ENCODE results near the gene RPAP3. TPM values are rescaled to one million over a fixed set of nuclear protein-coding genes. Genes with fewer than 3 reads are reported as not detected.

RPAP3 gene
- total and polyA plus RNA-seq, 9 of the 15 experiments (the other 6 are each of a cell fraction or from before 2014, with no cell fraction given), result 40.0 to 92.1 (median 54.1) TPM

DNA sequence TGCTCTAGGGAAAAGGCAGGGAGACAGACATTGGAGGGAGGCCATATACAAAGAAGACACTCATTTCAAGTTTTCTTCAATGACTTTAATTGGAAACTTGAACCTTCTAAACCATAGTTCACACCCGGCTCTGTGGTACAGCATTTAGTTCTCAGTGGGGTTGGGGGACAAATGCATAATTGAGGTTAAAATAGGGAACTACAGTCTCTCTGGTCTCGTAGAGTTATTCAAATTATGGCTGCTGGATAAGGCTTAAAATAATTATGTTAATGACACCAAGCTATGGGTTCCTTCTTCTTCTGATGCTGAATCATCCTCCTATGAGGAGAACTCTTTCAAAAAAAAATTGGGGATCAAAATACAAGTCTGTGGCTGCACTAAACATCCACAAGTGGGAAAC, 3.8 kb upstream of the RPAP3 start:
- POLR2A ChIA-PET, result interaction anchor here (1.4 kb wide), 1 partner anchor 31 kb away, joined by 4 read pairs; no protein-coding TSS in a partner anchor
- peaks cover 6 to 30% of the 10 kb centered on the region in 2 experiments for H3K4me1 ChIP-seq (replicated peaks in 1 of 2; ENCODE audit: control insufficient read depth in 2 of 2, insufficient read depth in 2 of 2, low read length in 2 of 2)
- H2AFZ ChIP-seq (ENCODE audit: low read depth, low read length), result no peak overlapping the region
- no peaks in the 10 kb centered on the region for H3K27me3 ChIP-seq (ENCODE audit: control insufficient read depth in 2 of 2, insufficient read depth in 2 of 2, low read length in 2 of 2)
- DNase-seq (ENCODE audit: extremely low read depth in 1 of 4, low spot score in 3 of 4), result no peak
- no peak overlapping the region for H3K9ac ChIP-seq (ENCODE audit: insufficient read depth in 1 of 2, low read depth in 2 of 2, low read length in 2 of 2)
- intact Hi-C loops (cut with micrococcal nuclease) (loop anchor here (10.0 kb wide), 1 partner anchor 455 kb away; no protein-coding TSS in a partner anchor), in situ Hi-C loops (cut with MboI) (loop anchor here (5.0 to 10.0 kb wide), 4 partner anchors 65 to 468 kb away; partner anchors contain the start of gene SLC48A1)
- no peaks in the 10 kb centered on the region for H3K9me1 ChIP-seq (ENCODE audit: control insufficient read depth, insufficient read depth, low read length)
- 37% methylated on average over 2 of the region's 2 CpGs for WGBS (ENCODE audit: insufficient coverage, low coverage, missing lambda C conversion rate)
- CTCF ChIA-PET (ENCODE audit: low intra/inter-chr PET ratio), result no interaction called here
- no peak overlapping the region for H3K4me2 ChIP-seq (ENCODE audit: insufficient read depth, low read length)
- no peaks in the 10 kb centered on the region for H3K36me3 ChIP-seq (ENCODE audit: control insufficient read depth, insufficient read depth, low read length)
- peaks cover 35% of the 10 kb centered on the region for H3K79me2 ChIP-seq (ENCODE audit: control insufficient read depth, insufficient read depth, low read length)
- no peak overlapping the region for H3K4me3 ChIP-seq
- no peak for FAIRE-seq
- H4K20me1 ChIP-seq (replicated peaks; ENCODE audit: control insufficient read depth, insufficient read depth, low read length), result no peaks in the 10 kb centered on the region
- H3K27ac ChIP-seq (ENCODE audit: extremely low read depth, low read depth, low read length), result no peak overlapping the region
- no peaks in the 10 kb centered on the region for H3K9me3 ChIP-seq (replicated peaks; ENCODE audit: control insufficient read depth, insufficient read depth, low read depth, low read length)
- no peak for ATAC-seq
- no TSS peak for BruUV-seq (replicated peaks)
- TF ChIP-seq FOXJ2 (tag; IDR thresholded peaks at IDR 0.05), result no peak
- 0 out of 2 replicates have a peak, but pooled peaks have one; percentile 31 for TF ChIP-seq NFE2 (IDR thresholded peaks at IDR 0.05; ENCODE audit: low read depth)
- TF ChIP-seq GTF2F1 (IDR thresholded peaks at IDR 0.05; ENCODE audit: low read depth, low read length), result no peak
- TF ChIP-seq, protein P1, sequence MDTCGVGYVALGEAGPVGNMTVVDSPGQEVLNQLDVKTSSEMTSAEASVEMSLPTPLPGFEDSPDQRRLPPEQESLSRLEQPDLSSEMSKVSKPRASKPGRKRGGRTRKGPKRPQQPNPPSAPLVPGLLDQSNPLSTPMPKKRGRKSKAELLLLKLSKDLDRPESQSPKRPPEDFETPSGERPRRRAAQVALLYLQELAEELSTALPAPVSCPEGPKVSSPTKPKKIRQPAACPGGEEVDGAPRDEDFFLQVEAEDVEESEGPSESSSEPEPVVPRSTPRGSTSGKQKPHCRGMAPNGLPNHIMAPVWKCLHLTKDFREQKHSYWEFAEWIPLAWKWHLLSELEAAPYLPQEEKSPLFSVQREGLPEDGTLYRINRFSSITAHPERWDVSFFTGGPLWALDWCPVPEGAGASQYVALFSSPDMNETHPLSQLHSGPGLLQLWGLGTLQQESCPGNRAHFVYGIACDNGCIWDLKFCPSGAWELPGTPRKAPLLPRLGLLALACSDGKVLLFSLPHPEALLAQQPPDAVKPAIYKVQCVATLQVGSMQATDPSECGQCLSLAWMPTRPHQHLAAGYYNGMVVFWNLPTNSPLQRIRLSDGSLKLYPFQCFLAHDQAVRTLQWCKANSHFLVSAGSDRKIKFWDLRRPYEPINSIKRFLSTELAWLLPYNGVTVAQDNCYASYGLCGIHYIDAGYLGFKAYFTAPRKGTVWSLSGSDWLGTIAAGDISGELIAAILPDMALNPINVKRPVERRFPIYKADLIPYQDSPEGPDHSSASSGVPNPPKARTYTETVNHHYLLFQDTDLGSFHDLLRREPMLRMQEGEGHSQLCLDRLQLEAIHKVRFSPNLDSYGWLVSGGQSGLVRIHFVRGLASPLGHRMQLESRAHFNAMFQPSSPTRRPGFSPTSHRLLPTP (IDR thresholded peaks at IDR 0.05; ENCODE audit: borderline replicate concordance, extremely low read depth, insufficient read length), result no peak
- TF ChIP-seq, protein P2, sequence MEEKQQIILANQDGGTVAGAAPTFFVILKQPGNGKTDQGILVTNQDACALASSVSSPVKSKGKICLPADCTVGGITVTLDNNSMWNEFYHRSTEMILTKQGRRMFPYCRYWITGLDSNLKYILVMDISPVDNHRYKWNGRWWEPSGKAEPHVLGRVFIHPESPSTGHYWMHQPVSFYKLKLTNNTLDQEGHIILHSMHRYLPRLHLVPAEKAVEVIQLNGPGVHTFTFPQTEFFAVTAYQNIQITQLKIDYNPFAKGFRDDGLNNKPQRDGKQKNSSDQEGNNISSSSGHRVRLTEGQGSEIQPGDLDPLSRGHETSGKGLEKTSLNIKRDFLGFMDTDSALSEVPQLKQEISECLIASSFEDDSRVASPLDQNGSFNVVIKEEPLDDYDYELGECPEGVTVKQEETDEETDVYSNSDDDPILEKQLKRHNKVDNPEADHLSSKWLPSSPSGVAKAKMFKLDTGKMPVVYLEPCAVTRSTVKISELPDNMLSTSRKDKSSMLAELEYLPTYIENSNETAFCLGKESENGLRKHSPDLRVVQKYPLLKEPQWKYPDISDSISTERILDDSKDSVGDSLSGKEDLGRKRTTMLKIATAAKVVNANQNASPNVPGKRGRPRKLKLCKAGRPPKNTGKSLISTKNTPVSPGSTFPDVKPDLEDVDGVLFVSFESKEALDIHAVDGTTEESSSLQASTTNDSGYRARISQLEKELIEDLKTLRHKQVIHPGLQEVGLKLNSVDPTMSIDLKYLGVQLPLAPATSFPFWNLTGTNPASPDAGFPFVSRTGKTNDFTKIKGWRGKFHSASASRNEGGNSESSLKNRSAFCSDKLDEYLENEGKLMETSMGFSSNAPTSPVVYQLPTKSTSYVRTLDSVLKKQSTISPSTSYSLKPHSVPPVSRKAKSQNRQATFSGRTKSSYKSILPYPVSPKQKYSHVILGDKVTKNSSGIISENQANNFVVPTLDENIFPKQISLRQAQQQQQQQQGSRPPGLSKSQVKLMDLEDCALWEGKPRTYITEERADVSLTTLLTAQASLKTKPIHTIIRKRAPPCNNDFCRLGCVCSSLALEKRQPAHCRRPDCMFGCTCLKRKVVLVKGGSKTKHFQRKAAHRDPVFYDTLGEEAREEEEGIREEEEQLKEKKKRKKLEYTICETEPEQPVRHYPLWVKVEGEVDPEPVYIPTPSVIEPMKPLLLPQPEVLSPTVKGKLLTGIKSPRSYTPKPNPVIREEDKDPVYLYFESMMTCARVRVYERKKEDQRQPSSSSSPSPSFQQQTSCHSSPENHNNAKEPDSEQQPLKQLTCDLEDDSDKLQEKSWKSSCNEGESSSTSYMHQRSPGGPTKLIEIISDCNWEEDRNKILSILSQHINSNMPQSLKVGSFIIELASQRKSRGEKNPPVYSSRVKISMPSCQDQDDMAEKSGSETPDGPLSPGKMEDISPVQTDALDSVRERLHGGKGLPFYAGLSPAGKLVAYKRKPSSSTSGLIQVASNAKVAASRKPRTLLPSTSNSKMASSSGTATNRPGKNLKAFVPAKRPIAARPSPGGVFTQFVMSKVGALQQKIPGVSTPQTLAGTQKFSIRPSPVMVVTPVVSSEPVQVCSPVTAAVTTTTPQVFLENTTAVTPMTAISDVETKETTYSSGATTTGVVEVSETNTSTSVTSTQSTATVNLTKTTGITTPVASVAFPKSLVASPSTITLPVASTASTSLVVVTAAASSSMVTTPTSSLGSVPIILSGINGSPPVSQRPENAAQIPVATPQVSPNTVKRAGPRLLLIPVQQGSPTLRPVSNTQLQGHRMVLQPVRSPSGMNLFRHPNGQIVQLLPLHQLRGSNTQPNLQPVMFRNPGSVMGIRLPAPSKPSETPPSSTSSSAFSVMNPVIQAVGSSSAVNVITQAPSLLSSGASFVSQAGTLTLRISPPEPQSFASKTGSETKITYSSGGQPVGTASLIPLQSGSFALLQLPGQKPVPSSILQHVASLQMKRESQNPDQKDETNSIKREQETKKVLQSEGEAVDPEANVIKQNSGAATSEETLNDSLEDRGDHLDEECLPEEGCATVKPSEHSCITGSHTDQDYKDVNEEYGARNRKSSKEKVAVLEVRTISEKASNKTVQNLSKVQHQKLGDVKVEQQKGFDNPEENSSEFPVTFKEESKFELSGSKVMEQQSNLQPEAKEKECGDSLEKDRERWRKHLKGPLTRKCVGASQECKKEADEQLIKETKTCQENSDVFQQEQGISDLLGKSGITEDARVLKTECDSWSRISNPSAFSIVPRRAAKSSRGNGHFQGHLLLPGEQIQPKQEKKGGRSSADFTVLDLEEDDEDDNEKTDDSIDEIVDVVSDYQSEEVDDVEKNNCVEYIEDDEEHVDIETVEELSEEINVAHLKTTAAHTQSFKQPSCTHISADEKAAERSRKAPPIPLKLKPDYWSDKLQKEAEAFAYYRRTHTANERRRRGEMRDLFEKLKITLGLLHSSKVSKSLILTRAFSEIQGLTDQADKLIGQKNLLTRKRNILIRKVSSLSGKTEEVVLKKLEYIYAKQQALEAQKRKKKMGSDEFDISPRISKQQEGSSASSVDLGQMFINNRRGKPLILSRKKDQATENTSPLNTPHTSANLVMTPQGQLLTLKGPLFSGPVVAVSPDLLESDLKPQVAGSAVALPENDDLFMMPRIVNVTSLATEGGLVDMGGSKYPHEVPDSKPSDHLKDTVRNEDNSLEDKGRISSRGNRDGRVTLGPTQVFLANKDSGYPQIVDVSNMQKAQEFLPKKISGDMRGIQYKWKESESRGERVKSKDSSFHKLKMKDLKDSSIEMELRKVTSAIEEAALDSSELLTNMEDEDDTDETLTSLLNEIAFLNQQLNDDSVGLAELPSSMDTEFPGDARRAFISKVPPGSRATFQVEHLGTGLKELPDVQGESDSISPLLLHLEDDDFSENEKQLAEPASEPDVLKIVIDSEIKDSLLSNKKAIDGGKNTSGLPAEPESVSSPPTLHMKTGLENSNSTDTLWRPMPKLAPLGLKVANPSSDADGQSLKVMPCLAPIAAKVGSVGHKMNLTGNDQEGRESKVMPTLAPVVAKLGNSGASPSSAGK (IDR thresholded peaks at IDR 0.05), result no peak

Data from K562 (cell line).